Measurements from ENCODE around the gene LARP4B.

GRCh38 chr10:839550-840205, 91.8 kb downstream of the LARP4B start:
- TF ChIP-seq CTCF (conservative IDR thresholded peaks at IDR 0.05; ENCODE audit: low read depth in 2 of 2) (no peak), CREB1 (CRISPR knock-in tag; IDR thresholded peaks at IDR 0.05; ENCODE audit: low read depth) (no peak), EZH2 (IDR thresholded peaks at IDR 0.05; ENCODE audit: low read depth, unreplicated experiment) (no peak), POLR2AphosphoS5 (IDR thresholded peaks at IDR 0.05; ENCODE audit: low read depth) (no peak), EZH2phosphoT487 (IDR thresholded peaks at IDR 0.05; ENCODE audit: unreplicated experiment) (no peak), ETS1 (IDR thresholded peaks at IDR 0.05) (no peak), REST (IDR thresholded peaks at IDR 0.05; ENCODE audit: unreplicated experiment) (no peak), NANOG (IDR thresholded peaks at IDR 0.05; ENCODE audit: borderline replicate concordance) (no peak), JUNB (IDR thresholded peaks at IDR 0.05; ENCODE audit: unreplicated experiment) (no peak), ZNF331 (CRISPR knock-in tag; IDR thresholded peaks at IDR 0.05; ENCODE audit: low read depth) (no peak)
